Activated CD8-positive, alpha-beta memory T cell treated with anti-CD3 and anti-CD28 coated beads for 24 hours (primary cell): Measurements from ENCODE around the gene LRIG2.

Source experiments
- DNase-seq: peaks from one replicate; pipeline ENCODE4 v3.0.0-alpha.2; 2020

Gene LRIG2

DNA sequence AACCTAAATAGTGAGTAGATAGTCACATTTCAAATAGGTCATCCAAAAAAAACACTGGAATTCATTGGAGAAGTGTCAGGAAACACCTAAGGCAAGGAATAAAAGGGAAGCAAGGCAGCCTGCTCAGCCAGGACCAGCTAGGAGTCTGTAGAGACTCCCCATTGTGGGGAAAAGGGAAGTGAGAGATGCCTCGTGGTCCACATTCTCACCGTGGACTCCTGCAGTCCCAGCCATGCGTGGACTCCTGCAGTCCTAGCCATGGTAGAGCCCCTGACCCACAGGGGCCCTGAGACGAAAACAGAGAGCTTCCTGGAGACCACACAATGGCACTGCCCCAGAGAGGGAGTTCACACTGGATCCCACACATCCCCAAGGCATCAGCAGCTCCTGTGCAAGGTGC is 97.5 kb downstream of the LRIG2 start:
- no peak for DNase-seq

DNA sequence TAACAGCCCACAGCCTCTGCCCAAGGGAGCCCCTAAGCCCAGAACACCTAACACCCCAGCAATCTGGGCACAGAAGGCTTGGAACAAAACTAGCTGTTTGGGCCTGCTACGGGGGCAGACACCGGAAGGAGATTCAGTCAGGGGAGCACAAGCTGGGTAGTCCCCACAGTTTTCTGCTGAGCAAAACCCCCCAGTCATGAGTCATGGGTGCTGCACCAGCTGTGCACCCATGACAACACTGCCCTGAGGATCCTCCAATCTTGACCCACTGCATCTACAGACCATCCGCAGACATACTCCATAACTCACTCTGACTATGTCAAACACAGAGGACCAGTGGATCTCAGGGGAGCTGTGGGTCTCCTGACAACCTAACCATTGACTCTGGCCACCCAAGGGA is 105.1 kb downstream of the LRIG2 start:
- DNase-seq, result no peak

DNA sequence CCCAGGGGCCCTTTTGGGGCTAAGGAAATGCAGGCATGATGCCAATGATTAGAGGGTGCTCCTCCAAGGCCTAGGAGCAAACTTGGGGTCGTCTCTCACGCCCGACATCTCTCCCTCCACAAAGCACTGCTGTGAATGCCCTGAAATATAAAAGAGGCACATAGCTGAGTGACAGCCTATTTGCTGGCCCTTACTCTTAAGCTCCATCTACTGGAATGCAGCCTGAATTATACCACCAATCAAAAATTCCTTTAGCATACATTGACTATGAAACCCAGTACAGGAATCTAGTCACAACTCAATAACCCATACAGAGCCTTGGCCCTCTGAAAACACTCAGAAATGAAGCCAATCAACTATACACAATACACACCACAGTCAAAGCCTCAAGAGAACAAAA is 105.5 kb downstream of the LRIG2 start:
- DNase-seq, result no peak
